ENCODE data around the gene SLC16A6.
A peak's percentile ranks its signal among the peaks of the same experiment; 100 is the strongest.
"Not testable (repeated sequence)": the region's sequence is repeated elsewhere in the genome, so short reads cannot be mapped to it uniquely, and the experiment has no call there.

SLC16A6 gene

GRCh38 chr17:68247445-68248198 is 43.3 kb downstream of the SLC16A6 start, which contains the start of gene AMZ2:
AMZ2 (plus strand) TSS chr17:68248043; CDS start chr17:68250188, 2,145 bp downstream.
- DNase-seq (ENCODE audit: low spot score): peak; percentile 94
- in situ Hi-C loops (cut with MboI; ENCODE audit: low pct_unique_long_range_greater_than_20kb, low sequenced_read_pairs, unreplicated experiment): no loop called here
- no peak for TF ChIP-seq CTCF (IDR thresholded peaks at IDR 0.05; ENCODE audit: extremely low read depth, insufficient read depth, missing control alignments)

GRCh38 chr17:68246271-68247028 is 44.5 kb downstream of the SLC16A6 start:
- in situ Hi-C loops (cut with MboI; ENCODE audit: low pct_unique_long_range_greater_than_20kb, low sequenced_read_pairs, unreplicated experiment): no loop called here
- DNase-seq (ENCODE audit: low spot score): no peak
- TF ChIP-seq CTCF (IDR thresholded peaks at IDR 0.05; ENCODE audit: extremely low read depth, insufficient read depth, missing control alignments): no peak

- in situ Hi-C loops (cut with MboI; ENCODE audit: low pct_unique_long_range_greater_than_20kb, low sequenced_read_pairs, unreplicated experiment): no loop called here
- DNase-seq (ENCODE audit: low spot score): no peak
- no peak for TF ChIP-seq CTCF (IDR thresholded peaks at IDR 0.05; ENCODE audit: extremely low read depth, insufficient read depth, missing control alignments)
Measured at GRCh38 chr17:68239632-68240366, 51.1 kb downstream of the SLC16A6 start.

- TF ChIP-seq CTCF (IDR thresholded peaks at IDR 0.05; ENCODE audit: extremely low read depth, insufficient read depth, missing control alignments): no peak
- DNase-seq (ENCODE audit: low spot score): peak; percentile 38
- in situ Hi-C loops (cut with MboI; ENCODE audit: low pct_unique_long_range_greater_than_20kb, low sequenced_read_pairs, unreplicated experiment): no loop called here
Measured at GRCh38 chr17:68238871-68239253, 52.1 kb downstream of the SLC16A6 start.

- no peak for DNase-seq (ENCODE audit: low spot score)
- in situ Hi-C loops (cut with MboI; ENCODE audit: low pct_unique_long_range_greater_than_20kb, low sequenced_read_pairs, unreplicated experiment): no loop called here
Measured at GRCh38 chr17:68238164-68238870, 52.6 kb downstream of the SLC16A6 start.

GRCh38 chr17:68237369-68238163 is 53.4 kb downstream of the SLC16A6 start:
- peak; percentile 69 for DNase-seq (ENCODE audit: low spot score)
- in situ Hi-C loops (cut with MboI; ENCODE audit: low pct_unique_long_range_greater_than_20kb, low sequenced_read_pairs, unreplicated experiment): not testable (repeated sequence)

More at GRCh38 chr17:68238164-68238870, 52.6 kb downstream of the SLC16A6 start:
- no peak for TF ChIP-seq CTCF (IDR thresholded peaks at IDR 0.05; ENCODE audit: extremely low read depth, insufficient read depth, missing control alignments)

GRCh38 chr17:68235336-68235791 is 55.6 kb downstream of the SLC16A6 start:
- in situ Hi-C loops (cut with MboI; ENCODE audit: low pct_unique_long_range_greater_than_20kb, low sequenced_read_pairs, unreplicated experiment); DNase-seq (ENCODE audit: low spot score): not testable (repeated sequence)

GRCh38 chr17:68234726-68235335 is 56.1 kb downstream of the SLC16A6 start:
- in situ Hi-C loops (cut with MboI; ENCODE audit: low pct_unique_long_range_greater_than_20kb, low sequenced_read_pairs, unreplicated experiment); DNase-seq (ENCODE audit: low spot score): not testable (repeated sequence)

- in situ Hi-C loops (cut with MboI; ENCODE audit: low pct_unique_long_range_greater_than_20kb, low sequenced_read_pairs, unreplicated experiment); DNase-seq (ENCODE audit: low spot score): not testable (repeated sequence)
Measured at GRCh38 chr17:68232741-68233140, 58.2 kb downstream of the SLC16A6 start.

All from GM13977 (cell line).